Measurements from ENCODE around the gene ZNHIT2. TPM values are rescaled to one million over a fixed set of nuclear protein-coding genes. Genes with fewer than 3 reads are reported as not detected.

Gene ZNHIT2
- polyA plus RNA-seq, 1 donor (not counting 4 experiments of a cell fraction or from before 2014, with no cell fraction given): 2.6 TPM

- Histone ChIP-seq H3K9me1 (ENCODE audit: control insufficient read depth, extremely low read depth, insufficient read depth, low read length) (no peaks in the 10 kb centered on the region), H4K20me1 (ENCODE audit: control insufficient read depth, extremely low read depth, insufficient read depth, low read length) (no peaks in the 10 kb centered on the region), H3K36me3 (ENCODE audit: control insufficient read depth in 2 of 2, extremely low read depth in 1 of 2, insufficient read depth in 2 of 2, low read length in 2 of 2) (peaks cover 6 to 10% of the 10 kb centered on the region in 2 experiments), H2AFZ (ENCODE audit: control insufficient read depth, low read length) (no peak overlapping the region), H3K4me1 (ENCODE audit: control insufficient read depth, extremely low read depth, insufficient read depth, low read length) (no peaks in the 10 kb centered on the region), H3K4me3 (ENCODE audit: control insufficient read depth in 2 of 3, extremely low read depth in 1 of 3, insufficient read depth in 2 of 3, low read depth in 1 of 3, low read length in 3 of 3) (no peak overlapping the region), H3K9me3 (ENCODE audit: control insufficient read depth, low read depth, low read length) (no peaks in the 10 kb centered on the region), H3K27me3 (ENCODE audit: control insufficient read depth, extremely low read depth, insufficient read depth, low read length) (no peaks in the 10 kb centered on the region), H3K27ac (ENCODE audit: control insufficient read depth, insufficient read depth, low read length) (no peak overlapping the region), H3K79me2 (ENCODE audit: control insufficient read depth, insufficient read depth, low read length) (peaks cover 7% of the 10 kb centered on the region), H3K4me2 (ENCODE audit: control insufficient read depth, extremely low read depth, insufficient read depth, low read depth, low read length) (no peak overlapping the region), H3K9ac (ENCODE audit: control insufficient read depth, extremely low read depth, insufficient read depth, low read length) (no peak overlapping the region)
- TF ChIP-seq CTCF (optimal IDR thresholded peaks at IDR 0.05 in 1 of 3, IDR thresholded peaks at IDR 0.05 in 1 of 3, conservative IDR thresholded peaks at IDR 0.05 in 1 of 3; ENCODE audit: extremely low read depth in 1 of 3, insufficient read depth in 2 of 3, low read length in 3 of 3) (no peak), EZH2 (IDR thresholded peaks at IDR 0.05; ENCODE audit: low read length) (no peak)
- DNase-seq (ENCODE audit: low read depth, low spot score): no peak
- dilution Hi-C loops (cut with MboI; ENCODE audit: extremely low pct_ligation_motif_present, low sequenced_read_pairs): no loop called here
- FAIRE-seq: no peak
Observed at GRCh38 chr11:65102142-65103095, 15.1 kb downstream of the ZNHIT2 start.

- H3K4me3 ChIP-seq (ENCODE audit: control insufficient read depth in 2 of 3, extremely low read depth in 1 of 3, insufficient read depth in 2 of 3, low read depth in 1 of 3, low read length in 3 of 3): no peak overlapping the region
- no peak for TF ChIP-seq EZH2 (IDR thresholded peaks at IDR 0.05; ENCODE audit: low read length)
- no peak for TF ChIP-seq CTCF (optimal IDR thresholded peaks at IDR 0.05 in 1 of 3, IDR thresholded peaks at IDR 0.05 in 1 of 3, conservative IDR thresholded peaks at IDR 0.05 in 1 of 3; ENCODE audit: extremely low read depth in 1 of 3, insufficient read depth in 2 of 3, low read length in 3 of 3)
- peaks cover 12% of the 10 kb centered on the region for H3K79me2 ChIP-seq (ENCODE audit: control insufficient read depth, insufficient read depth, low read length)
- no peak for FAIRE-seq
- H3K36me3 ChIP-seq (ENCODE audit: control insufficient read depth in 2 of 2, extremely low read depth in 1 of 2, insufficient read depth in 2 of 2, low read length in 2 of 2): peaks cover 6 to 10% of the 10 kb centered on the region in 2 experiments
- no peak for DNase-seq (ENCODE audit: low read depth, low spot score)
- no peak overlapping the region for H3K27ac ChIP-seq (ENCODE audit: control insufficient read depth, insufficient read depth, low read length)
- H3K9ac ChIP-seq (ENCODE audit: control insufficient read depth, extremely low read depth, insufficient read depth, low read length): no peak overlapping the region
- H3K9me1 ChIP-seq (ENCODE audit: control insufficient read depth, extremely low read depth, insufficient read depth, low read length): no peaks in the 10 kb centered on the region
- H3K27me3 ChIP-seq (ENCODE audit: control insufficient read depth, extremely low read depth, insufficient read depth, low read length): no peaks in the 10 kb centered on the region
- H2AFZ ChIP-seq (ENCODE audit: control insufficient read depth, low read length): no peak overlapping the region
- no peaks in the 10 kb centered on the region for H3K9me3 ChIP-seq (ENCODE audit: control insufficient read depth, low read depth, low read length)
- peaks cover 5% of the 10 kb centered on the region for H3K4me1 ChIP-seq (ENCODE audit: control insufficient read depth, extremely low read depth, insufficient read depth, low read length)
- H3K4me2 ChIP-seq (ENCODE audit: control insufficient read depth, extremely low read depth, insufficient read depth, low read depth, low read length): no peak overlapping the region
- dilution Hi-C loops (cut with MboI; ENCODE audit: extremely low pct_ligation_motif_present, low sequenced_read_pairs): no loop called here
- no peaks in the 10 kb centered on the region for H4K20me1 ChIP-seq (ENCODE audit: control insufficient read depth, extremely low read depth, insufficient read depth, low read length)
Observed at GRCh38 chr11:65100674-65101350, 16.7 kb downstream of the ZNHIT2 start.
